Endothelial cell of umbilical vein (primary cell): ENCODE results near the gene HEPHL1.

ENCODE experiments used
- EZH2 ChIP-seq: IDR thresholded peaks from 2 replicates; pipeline ENCODE4 v1.6.1; 2012; ENCODE audit warnings: borderline replicate concordance, low read depth, mild to moderate bottlenecking, moderate library complexity, low read length, inconsistent platforms; ENCODE audit not compliant: severe bottlenecking
- MYC ChIP-seq: IDR thresholded peaks from one replicate; pipeline ENCODE4 v1.6.1; 2011; ENCODE audit warnings: mild to moderate bottlenecking, low read depth, low read length
- POLR2A ChIP-seq: IDR thresholded peaks from 2 replicates; pipeline ENCODE4 v1.6.1; 2012; ENCODE audit warnings: low read depth, mild to moderate bottlenecking, control low read depth, low read length
- TF ChIP-seq, protein P1 (sequence below), 2 donors: IDR thresholded peaks; 1 replicate in 1 of 2; 2 replicates in 1 of 2; pipeline ENCODE4 v1.5.1; 2011; ENCODE audit warnings: low read length in 2 of 2, mild to moderate bottlenecking in 2 of 2, moderate library complexity in 2 of 2, control low read depth in 1 of 2, inconsistent platforms in 1 of 2, low read depth in 1 of 2; ENCODE audit not compliant: insufficient read depth in 1 of 2; ENCODE audit errors: extremely low read depth in 1 of 2

- TF ChIP-seq, protein P1, sequence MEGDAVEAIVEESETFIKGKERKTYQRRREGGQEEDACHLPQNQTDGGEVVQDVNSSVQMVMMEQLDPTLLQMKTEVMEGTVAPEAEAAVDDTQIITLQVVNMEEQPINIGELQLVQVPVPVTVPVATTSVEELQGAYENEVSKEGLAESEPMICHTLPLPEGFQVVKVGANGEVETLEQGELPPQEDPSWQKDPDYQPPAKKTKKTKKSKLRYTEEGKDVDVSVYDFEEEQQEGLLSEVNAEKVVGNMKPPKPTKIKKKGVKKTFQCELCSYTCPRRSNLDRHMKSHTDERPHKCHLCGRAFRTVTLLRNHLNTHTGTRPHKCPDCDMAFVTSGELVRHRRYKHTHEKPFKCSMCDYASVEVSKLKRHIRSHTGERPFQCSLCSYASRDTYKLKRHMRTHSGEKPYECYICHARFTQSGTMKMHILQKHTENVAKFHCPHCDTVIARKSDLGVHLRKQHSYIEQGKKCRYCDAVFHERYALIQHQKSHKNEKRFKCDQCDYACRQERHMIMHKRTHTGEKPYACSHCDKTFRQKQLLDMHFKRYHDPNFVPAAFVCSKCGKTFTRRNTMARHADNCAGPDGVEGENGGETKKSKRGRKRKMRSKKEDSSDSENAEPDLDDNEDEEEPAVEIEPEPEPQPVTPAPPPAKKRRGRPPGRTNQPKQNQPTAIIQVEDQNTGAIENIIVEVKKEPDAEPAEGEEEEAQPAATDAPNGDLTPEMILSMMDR (IDR thresholded peaks at IDR 0.05; ENCODE audit: extremely low read depth in 1 of 2, insufficient read depth in 1 of 2, low read depth in 1 of 2, low read length in 2 of 2) = no peak
- no peak for TF ChIP-seq MYC
- TF ChIP-seq POLR2A = no peak
- TF ChIP-seq EZH2 = no peak
These were observed 121.4 kb downstream of the HEPHL1 start for GRCh38 chr11:94142308-94143281.
